Endothelial cell of umbilical vein (primary cell): ENCODE measurements around the gene PSMC4. TPM values are rescaled to one million over a fixed set of nuclear protein-coding genes. Genes with fewer than 3 reads are reported as not detected.
A peak's percentile ranks its signal among the peaks of the same experiment; 100 is the strongest.

Experiments used
- BruUV-seq: library from RNA; stranded (reverse); fragments of 400-500 nt; replicated peaks from 2 replicates; lab custom pipeline; 2021; lab: Mats Ljungman, UMichigan
- CTCF ChIA-PET: fragments of 300-600, 350-600 bp; sonication (Branson Sonifier 250); formaldehyde crosslinking; loops from one replicate; lab custom pipeline; 2021; ENCODE audit warnings: antibody characterized with exemption, inconsistent platforms; lab: Charles Lee
- POLR2A ChIA-PET: fragments of 300-600, 350-600 bp; sonication (Branson Sonifier 250); formaldehyde crosslinking; loops from one replicate; lab custom pipeline; 2021; ENCODE audit warnings: antibody characterized with exemption, inconsistent platforms; lab: Charles Lee
- DNase-seq: peaks from one replicate; pipeline ENCODE4 v3.0.0-alpha.2; 2011; ENCODE audit warnings: low read depth, low spot score
- FAIRE-seq: peaks from 2 replicates; lab custom pipeline; 2011; peaks lifted over from hg19 to GRCh38; lab: Jason Lieb, UNC
- H2AFZ ChIP-seq: 2 replicates; pipeline ENCODE4 v1.6.0; 2012; ENCODE audit warnings: low read depth, low read length, control low read depth, inconsistent platforms
- H3K27ac ChIP-seq: 2 replicates; pipeline ENCODE4 v1.5.1; 2011; ENCODE audit warnings: low read depth, mild to moderate bottlenecking, control low read depth, low read length, moderate library complexity; ENCODE audit not compliant: insufficient read depth
- H3K27me3 ChIP-seq, 2 experiments: 2 replicates each; pipeline versions ENCODE4 v1.6.0 to v1.6.1; 2011; ENCODE audit warnings: low read length in 2 of 2, mixed read lengths in 1 of 2; ENCODE audit not compliant: control insufficient read depth in 2 of 2, insufficient read depth in 2 of 2
- H3K36me3 ChIP-seq, 2 experiments: 2 replicates in 1 of 2; 3 replicates in 1 of 2; pipeline ENCODE4 v1.5.1; 2011; ENCODE audit warnings: low read length in 2 of 2, mild to moderate bottlenecking in 1 of 2, moderate library complexity in 1 of 2; ENCODE audit not compliant: control insufficient read depth in 2 of 2, insufficient read depth in 2 of 2; ENCODE audit errors: extremely low read depth in 1 of 2
- H3K4me1 ChIP-seq: 3 replicates; pipeline ENCODE4 v1.5.1; 2011; ENCODE audit warnings: mild to moderate bottlenecking, low read length; ENCODE audit not compliant: control insufficient read depth, insufficient read depth; ENCODE audit errors: extremely low read depth
- H3K4me2 ChIP-seq: 2 replicates; pipeline ENCODE4 v1.6.1; 2011; ENCODE audit warnings: low read length, control low read depth, mixed read lengths; ENCODE audit not compliant: insufficient read depth
- H3K4me3 ChIP-seq, 3 experiments: fragments of 200-600 bp in 1 of 3; sonication (generic), shearing (Covaris generic) in 1 of 3; replicated peaks in 1 of 3; 2 replicates each; pipeline ENCODE4 v1.5.1; 2011 to 2016; ENCODE audit warnings: control low read depth in 3 of 3, low read length in 3 of 3, mild to moderate bottlenecking in 2 of 3, inconsistent platforms in 1 of 3, low read depth in 1 of 3, moderate library complexity in 1 of 3; ENCODE audit not compliant: insufficient read depth in 1 of 3
- H3K79me2 ChIP-seq: 2 replicates; pipeline ENCODE4 v1.6.0; 2012; ENCODE audit warnings: low read length, inconsistent platforms; ENCODE audit not compliant: control insufficient read depth, insufficient read depth
- H3K9ac ChIP-seq: replicated peaks from 2 replicates; pipeline ENCODE3; 2011; ENCODE audit warnings: low read length, control low read depth; ENCODE audit not compliant: insufficient read depth; ENCODE audit errors: extremely low read depth
- H3K9me1 ChIP-seq: replicated peaks from 3 replicates; pipeline ENCODE4 v1.6.0; 2011; ENCODE audit warnings: mild to moderate bottlenecking, low read length; ENCODE audit not compliant: control insufficient read depth, insufficient read depth; ENCODE audit errors: extremely low read depth
- H3K9me3 ChIP-seq: replicated peaks from 2 replicates; pipeline ENCODE4 v1.5.1; 2012; ENCODE audit warnings: low read length, inconsistent platforms; ENCODE audit not compliant: control insufficient read depth, insufficient read depth
- H4K20me1 ChIP-seq: replicated peaks from 2 replicates; pipeline ENCODE3; 2011; ENCODE audit warnings: mild to moderate bottlenecking, low read length; ENCODE audit not compliant: control insufficient read depth, insufficient read depth; ENCODE audit errors: extremely low read depth
- CTCF ChIP-seq, 2 donors: IDR thresholded peaks; 1 replicate in 1 of 2; 2 replicates in 1 of 2; pipeline ENCODE4 v1.5.1; 2011; ENCODE audit warnings: low read length in 2 of 2, mild to moderate bottlenecking in 2 of 2, moderate library complexity in 2 of 2, control low read depth in 1 of 2, inconsistent platforms in 1 of 2, low read depth in 1 of 2; ENCODE audit not compliant: insufficient read depth in 1 of 2; ENCODE audit errors: extremely low read depth in 1 of 2
- EZH2 ChIP-seq: IDR thresholded peaks from 2 replicates; pipeline ENCODE4 v1.6.1; 2012; ENCODE audit warnings: borderline replicate concordance, low read depth, mild to moderate bottlenecking, moderate library complexity, low read length, inconsistent platforms; ENCODE audit not compliant: severe bottlenecking
- FOS ChIP-seq: IDR thresholded peaks from 2 replicates; pipeline ENCODE4 v1.6.1; 2011; ENCODE audit warnings: mild to moderate bottlenecking, low read length, moderate library complexity, borderline replicate concordance; ENCODE audit not compliant: insufficient read depth
- GATA2 ChIP-seq: IDR thresholded peaks from 2 replicates; pipeline ENCODE4 v1.7.0; 2011; ENCODE audit warnings: low read depth, mild to moderate bottlenecking, moderate library complexity, mixed read lengths, low read length; ENCODE audit not compliant: insufficient read length, insufficient read depth
- JUN ChIP-seq: IDR thresholded peaks from 2 replicates; pipeline ENCODE4 v1.6.1; 2011; ENCODE audit warnings: borderline replicate concordance, low read depth; ENCODE audit not compliant: insufficient read length, insufficient read depth
- MYC ChIP-seq: IDR thresholded peaks from one replicate; pipeline ENCODE4 v1.6.1; 2011; ENCODE audit warnings: mild to moderate bottlenecking, low read depth, low read length
- POLR2A ChIP-seq: IDR thresholded peaks from 2 replicates; pipeline ENCODE4 v1.6.1; 2012; ENCODE audit warnings: low read depth, mild to moderate bottlenecking, control low read depth, low read length
- POLR2AphosphoS5 ChIP-seq: IDR thresholded peaks from 2 replicates; pipeline ENCODE4 v1.6.1; 2012; ENCODE audit warnings: low read depth, mild to moderate bottlenecking, control low read depth, low read length, moderate library complexity; ENCODE audit not compliant: insufficient read depth
- dilution Hi-C: fragments of 300-500 bp; cut with MboI; formaldehyde crosslinking; loops from one replicate; pipeline ENCODE4 v1.15.0; 2019; ENCODE audit warnings: low sequenced_read_pairs; ENCODE audit not compliant: extremely low pct_ligation_motif_present
- intact Hi-C: fragments of 100-400 bp; cut with micrococcal nuclease; formaldehyde crosslinking; loops from one replicate; pipeline ENCODE4 v1.10.0; 2022
- polyA plus RNA-seq, 4 experiments: library from polyadenylated mRNA; depleted of rRNA in 3 of 4; stranded (reverse) in 3 of 4; unstranded in 1 of 4; fragments of >200 nt; gene quantifications; 2 replicates each; pipeline versions ENCODE4 v1.2.1 to v1.2.3, GENCODE V29; 2011 to 2012; ENCODE audit warnings: missing spikeins in 1 of 4
- total RNA-seq: library from RNA; stranded (reverse); gene quantifications from 2 replicates; pipeline ENCODE4 v1.2.3, GENCODE V29; 2021
- TF ChIP-seq, protein P1 (sequence below): IDR thresholded peaks from 2 replicates; pipeline ENCODE4 v1.6.1; 2011; ENCODE audit not compliant: insufficient read depth, insufficient read length

Gene PSMC4
- total and polyA plus RNA-seq, 2 donors (not counting 3 experiments of a cell fraction or from before 2014, with no cell fraction given): 110 to 114 TPM

GRCh38 chr19:39996218-39996810 lies 25.3 kb downstream of the PSMC4 start:
- intact Hi-C loops: loop anchor here (1.0 kb wide), 1 partner anchor 25 kb away; the partner anchor contains the start of gene PSMC4
- DNase-seq: no peak
- no peaks in the 10 kb centered on the region for H3K9me3 ChIP-seq
- H3K36me3 ChIP-seq: no peaks in the 10 kb centered on the region
- H3K27ac ChIP-seq: peak overlapping the region; percentile 74
- TSS peak; percentile 92 for BruUV-seq
- dilution Hi-C loops: no loop called here
- H3K9me1 ChIP-seq: no peaks in the 10 kb centered on the region
- POLR2A ChIA-PET: interaction anchor here (1.2 kb wide), 1 partner anchor 26 kb away, joined by 4 read pairs; the partner anchor contains the start of gene PSMC4
- TF ChIP-seq CTCF (IDR thresholded peaks at IDR 0.05; ENCODE audit: extremely low read depth in 1 of 2, insufficient read depth in 1 of 2, low read depth in 1 of 2, low read length in 2 of 2): no peak
- no peak for TF ChIP-seq POLR2A
- no peak for TF ChIP-seq EZH2
- TF ChIP-seq JUN: no peak
- TF ChIP-seq, protein P1, sequence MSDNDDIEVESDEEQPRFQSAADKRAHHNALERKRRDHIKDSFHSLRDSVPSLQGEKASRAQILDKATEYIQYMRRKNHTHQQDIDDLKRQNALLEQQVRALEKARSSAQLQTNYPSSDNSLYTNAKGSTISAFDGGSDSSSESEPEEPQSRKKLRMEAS: no peak
- no peak for TF ChIP-seq MYC
- TF ChIP-seq POLR2AphosphoS5: no peak
- no peak for TF ChIP-seq FOS
- no peak for TF ChIP-seq GATA2
- H3K4me2 ChIP-seq: peak overlapping the region; percentile 59
- H3K4me3 ChIP-seq: peak overlapping the region; percentile 42 to 76 (median 70)
- H3K9ac ChIP-seq: peak overlapping the region; percentile 85
- CTCF ChIA-PET: interaction anchor here (1.5 kb wide), 1 partner anchor 26 kb away, joined by 6 read pairs; the partner anchor contains the start of gene PSMC4
- H3K79me2 ChIP-seq: peaks cover 4% of the 10 kb centered on the region
- peaks cover 11% of the 10 kb centered on the region for H3K4me1 ChIP-seq
- H4K20me1 ChIP-seq: no peaks in the 10 kb centered on the region
- FAIRE-seq: no peak
- H3K27me3 ChIP-seq: no peaks in the 10 kb centered on the region
- peak overlapping the region; percentile 94 for H2AFZ ChIP-seq
